ENCODE measurements around the gene CCDC174.
"Not testable (repeated sequence)": the region's sequence is repeated elsewhere in the genome, so short reads cannot be mapped to it uniquely, and the experiment has no call there.

CCDC174 gene

DNA sequence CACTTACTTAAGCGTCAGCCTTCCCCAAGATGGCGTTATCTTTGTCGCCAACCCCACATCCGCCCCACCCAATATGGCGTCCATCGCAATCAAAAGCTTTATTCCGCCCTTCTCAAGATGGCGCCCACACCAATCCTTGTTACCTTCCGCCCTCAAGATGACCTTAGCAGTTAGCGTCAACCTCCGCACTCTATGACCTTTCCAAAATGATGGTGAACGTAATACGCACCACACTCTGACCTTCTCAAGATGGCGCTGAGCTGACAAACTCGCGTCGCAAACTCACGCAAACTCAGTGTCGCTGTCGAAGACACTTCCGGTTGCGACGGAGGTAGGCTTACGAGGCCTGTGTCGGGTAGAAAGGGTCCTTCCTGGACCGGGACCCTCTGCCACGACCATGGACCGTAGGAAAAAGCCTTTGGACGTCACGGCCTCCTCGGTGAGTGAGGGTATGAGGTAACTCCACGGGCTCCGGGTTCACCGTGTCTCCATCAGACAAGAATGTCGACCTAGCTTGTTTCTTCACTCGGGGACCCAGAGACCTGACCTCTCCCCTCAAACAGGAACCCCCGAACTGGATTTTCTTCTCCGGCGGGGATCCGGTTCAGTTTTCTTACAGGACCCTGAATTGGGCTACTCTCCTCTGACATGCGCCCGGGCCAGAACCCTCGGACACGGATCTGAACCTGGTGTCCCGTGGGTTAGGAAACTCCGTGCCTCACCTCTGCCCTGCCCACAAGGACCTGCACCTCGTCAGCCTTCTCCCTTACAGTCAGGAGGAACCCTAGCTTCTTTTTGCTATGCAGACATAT is at the start of gene CCDC174:
Gene CCDC174 (plus strand): TSS at position 323 of the 812 bp plus-strand sequence. CDS start 75 bp downstream, at position 398.
- DNase-seq (ENCODE audit: low read depth in 2 of 2): peak; percentile 86 to 96

DNA sequence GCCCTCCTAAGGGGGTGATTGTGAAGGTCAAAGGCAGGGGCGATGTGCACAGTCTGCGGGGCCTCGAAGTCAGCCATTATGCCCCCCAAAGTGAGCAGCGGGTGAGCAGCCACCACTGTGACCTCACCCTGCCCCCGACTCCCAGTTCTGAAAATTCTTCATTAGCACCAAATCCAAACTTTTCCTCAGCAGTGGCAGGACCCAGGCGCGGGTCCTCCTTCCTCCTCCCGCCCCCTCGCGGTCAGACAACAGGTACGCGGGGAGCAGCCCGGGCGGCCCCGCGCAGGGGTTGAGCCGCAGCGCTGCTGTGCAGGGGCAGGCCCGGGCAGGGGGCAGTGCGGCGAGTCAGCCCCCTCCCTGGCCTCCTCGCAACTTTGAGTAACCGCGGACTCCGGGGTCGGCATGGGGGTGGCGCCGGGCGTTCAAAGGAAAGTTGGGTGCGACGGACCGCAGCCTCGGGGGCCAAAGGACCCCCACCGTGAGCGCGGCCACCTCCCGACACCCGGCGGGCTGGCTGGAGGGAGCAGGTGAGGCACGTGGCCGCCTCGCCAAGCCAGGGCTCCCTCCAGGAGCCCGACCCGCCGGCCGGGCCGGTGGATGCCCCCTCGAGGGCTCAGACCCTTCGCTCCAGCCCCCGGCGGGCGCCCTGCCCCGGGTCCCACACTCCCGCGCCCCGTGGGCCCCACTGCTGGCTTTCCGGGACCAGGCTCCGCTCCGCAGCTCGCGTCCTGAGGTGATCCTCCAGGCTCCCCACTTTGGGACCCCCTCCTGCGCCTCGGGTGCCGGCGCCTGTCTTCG is 49.4 kb upstream of the CCDC174 start:
- no peak for DNase-seq (ENCODE audit: low read depth in 2 of 2)

DNA sequence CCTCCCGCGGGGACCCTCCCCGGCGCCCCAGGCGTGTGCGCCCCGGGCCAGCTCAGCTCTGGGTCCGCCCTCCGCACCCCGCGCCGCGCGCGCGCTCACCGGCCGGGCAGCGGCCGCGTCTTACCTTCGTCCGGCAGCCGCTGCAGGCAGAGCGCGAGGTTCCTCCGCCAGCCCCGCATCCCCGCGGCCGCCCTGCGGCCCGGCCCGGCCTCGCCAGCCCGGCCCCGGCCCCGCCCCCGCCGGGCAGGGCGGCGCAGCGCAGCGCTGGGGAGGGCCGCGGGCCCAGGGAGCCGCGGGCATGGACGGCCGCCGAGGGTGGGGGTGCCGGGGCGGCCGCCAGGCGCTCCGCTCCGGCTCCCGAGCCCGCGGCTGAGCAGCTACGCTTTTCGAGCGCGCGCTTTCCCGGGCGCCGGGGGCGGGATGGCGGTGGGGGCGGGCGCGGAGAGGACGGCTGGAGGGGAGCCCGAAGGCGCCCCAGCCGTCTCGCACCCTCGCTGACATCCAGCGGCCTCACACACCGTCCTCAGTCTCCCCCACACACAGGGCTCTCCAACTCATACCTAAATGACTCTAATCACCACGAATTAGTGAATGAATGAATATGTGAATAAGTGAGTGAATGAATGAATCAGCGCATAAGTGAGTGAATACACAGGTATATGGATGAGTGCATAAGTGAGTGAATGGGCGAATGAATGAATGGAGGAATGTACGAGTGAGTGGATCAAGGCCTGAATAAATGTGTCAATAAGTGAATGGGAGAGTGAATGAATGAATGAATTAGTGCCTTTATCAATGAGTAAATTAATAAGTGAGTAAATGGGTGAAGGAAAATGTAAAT is 48.5 kb upstream of the CCDC174 start:
- no peak for DNase-seq (ENCODE audit: low read depth in 2 of 2)

DNA sequence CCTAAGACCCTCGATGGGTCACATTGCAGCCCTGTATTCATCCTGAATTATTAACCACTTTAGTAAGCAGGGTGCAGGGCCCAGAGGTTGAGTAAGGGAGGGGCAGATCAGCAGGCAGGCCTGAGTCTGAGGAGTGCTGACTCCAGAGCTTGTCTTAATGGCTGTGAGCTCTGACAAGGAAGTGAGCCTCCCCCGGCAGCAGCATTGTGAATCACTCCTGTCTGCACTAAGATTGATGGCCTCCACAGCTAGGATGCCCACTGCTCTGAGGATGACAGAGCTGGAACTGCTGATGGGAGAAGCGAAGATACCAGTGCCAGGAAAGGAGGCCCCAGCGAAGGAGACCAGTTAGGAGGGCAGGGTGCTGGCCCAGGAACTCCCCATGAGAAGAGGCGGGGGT is 46.5 kb upstream of the CCDC174 start:
- no peak for DNase-seq (ENCODE audit: low read depth in 2 of 2)

DNA sequence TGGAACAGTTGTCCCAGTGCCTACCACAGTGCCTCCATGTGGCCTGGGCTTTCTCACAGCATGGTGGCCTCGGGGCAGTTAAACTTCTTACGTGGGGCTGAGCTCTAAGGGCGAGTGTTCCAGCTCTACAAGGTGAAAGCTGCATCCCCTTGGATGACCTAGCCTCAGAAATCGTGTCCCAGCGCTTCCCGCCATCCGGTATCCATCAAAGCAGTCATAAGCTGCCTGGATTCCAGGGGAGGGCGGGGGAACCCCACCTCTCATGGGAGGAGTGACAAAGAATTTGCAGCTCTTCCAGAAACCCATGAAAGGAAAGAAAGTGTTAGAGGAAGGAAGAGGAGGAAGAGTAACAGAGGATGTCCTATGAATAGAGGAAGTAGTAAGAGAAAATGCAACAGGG is 45.8 kb upstream of the CCDC174 start:
- no peak for DNase-seq (ENCODE audit: low read depth in 2 of 2)

DNA sequence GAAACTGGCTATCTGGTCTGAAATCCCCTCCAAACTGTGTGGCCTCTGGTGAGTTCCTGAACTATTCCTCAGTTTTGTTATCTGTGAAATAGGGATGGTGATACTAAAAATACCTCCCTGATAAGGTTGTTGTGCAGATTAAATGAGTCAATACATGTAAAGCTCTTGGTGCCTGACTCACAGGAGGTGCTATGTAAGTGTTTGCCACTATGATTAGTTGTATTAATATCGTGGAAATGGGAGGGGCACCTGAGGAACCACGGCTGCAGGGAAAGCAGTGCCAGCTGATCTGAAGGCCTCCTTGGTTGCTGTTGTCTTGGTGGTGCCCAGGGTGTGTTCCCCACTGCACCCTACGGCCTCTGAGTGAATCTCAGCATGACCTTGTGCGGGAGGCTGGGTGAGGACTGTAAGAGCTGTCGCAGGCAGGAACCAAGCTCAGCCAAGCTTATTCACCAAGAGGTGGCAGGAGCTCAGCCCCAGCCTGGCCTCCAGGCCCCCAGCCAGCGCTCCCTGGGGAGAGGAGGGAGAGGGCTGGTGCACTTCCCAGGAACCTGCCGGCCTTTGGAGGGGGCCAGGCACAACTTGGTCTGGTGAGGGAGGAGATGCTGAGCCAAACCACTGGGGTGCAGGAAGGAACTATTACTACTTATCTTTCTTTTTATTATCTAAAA is 44.8 kb upstream of the CCDC174 start:
- no peak for DNase-seq (ENCODE audit: low read depth in 2 of 2)

DNA sequence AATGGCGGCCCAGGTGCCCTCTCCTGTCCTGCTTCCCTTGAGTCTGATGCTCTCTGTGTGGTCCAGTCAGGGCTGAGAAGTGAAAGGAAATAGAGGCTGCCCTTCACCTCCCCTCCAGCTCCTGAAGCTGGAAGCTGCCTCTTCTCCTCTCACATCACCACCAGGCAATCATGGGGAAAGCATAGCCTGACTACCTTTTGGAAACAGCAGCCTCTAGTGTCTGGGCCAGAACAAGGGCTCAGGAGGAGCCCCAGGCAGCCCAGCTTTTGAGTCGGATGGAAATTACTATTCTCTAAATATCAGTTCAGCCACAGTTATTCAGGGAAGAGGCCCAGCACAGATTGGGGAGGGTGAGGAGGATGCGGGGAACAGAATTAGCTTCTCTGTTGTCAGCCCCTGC is 43.3 kb upstream of the CCDC174 start:
- no peak for DNase-seq (ENCODE audit: low read depth in 2 of 2)

DNA sequence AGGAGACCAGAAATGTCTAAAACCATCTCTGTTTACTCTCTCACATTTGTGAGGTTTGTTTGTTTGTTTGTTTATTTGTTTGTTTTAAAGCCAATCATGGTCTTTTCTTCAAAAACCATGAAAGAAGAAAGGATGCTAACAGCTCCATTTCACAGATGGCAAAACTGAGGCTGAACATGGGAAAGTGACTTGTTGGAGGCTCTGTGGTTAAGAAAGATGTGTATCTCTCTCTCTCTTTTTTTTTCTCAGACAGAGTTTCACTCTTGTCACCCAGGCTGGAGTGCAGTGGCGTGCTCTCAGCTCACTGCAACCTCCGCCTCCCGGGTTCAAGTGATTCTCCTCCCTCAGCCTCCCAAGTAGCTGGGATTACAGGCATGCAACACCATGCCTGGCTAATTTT is 42.5 kb upstream of the CCDC174 start:
- not testable (repeated sequence) for DNase-seq (ENCODE audit: low read depth in 2 of 2)

DNA sequence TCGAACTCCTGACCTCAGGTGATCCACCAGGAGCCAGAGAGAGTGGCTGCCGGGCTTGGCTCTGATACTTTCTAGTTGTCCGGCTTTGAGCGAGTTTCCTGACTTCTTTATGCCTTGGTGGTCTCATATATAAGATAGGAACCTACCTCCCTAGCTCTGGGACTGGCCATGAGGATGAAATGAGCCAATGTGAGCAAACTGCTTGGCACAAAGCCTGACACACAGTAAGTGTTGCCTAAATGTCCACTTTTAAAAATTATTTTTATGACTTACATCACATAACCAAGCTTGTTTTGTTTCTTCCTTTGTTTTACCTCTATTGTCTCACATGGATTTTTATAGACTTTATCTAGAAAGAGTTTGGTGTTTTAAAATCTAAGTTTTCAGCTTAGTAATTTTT is 42.1 kb upstream of the CCDC174 start:
- DNase-seq (ENCODE audit: low read depth in 2 of 2): no peak

DNA sequence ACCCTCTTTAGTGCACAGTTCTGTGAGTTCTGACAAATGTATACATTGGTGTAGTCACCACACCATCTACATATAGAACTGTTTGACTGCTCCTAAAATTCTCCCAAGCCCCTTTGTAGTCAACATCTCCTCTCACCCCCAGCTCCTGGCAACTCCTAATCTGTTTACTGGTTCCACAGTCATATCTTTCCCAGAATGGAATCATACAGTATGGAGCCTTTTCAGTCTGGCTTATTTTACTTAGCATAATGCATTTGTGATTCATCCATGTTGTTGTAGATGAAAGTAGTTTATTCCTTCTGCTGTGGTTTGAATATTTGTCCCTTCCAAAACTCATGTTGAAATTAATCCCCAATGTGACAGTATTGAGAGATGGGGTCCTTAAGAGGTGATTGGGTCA is 41.6 kb upstream of the CCDC174 start:
- DNase-seq (ENCODE audit: low read depth in 2 of 2): no peak

DNA sequence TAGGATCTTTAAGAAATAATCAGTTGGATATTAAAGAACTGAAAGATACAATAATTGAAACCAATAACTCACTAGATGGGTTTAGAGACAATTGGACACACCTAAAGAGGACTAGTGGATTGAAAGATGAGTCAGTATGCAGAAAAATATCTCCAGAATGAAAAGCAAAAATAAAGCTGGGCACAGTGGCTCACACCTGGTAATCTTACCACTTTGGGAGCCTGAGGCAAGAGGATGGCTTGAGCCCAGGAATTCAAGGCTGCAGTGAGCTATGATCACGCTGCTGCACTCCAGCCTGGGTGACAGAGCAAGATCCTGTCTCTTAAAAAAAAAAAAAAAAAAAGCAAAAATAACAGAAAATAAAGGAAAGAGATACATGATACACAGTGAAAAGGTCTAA is 37.4 kb upstream of the CCDC174 start:
- no peak for DNase-seq (ENCODE audit: low read depth in 2 of 2)

DNA sequence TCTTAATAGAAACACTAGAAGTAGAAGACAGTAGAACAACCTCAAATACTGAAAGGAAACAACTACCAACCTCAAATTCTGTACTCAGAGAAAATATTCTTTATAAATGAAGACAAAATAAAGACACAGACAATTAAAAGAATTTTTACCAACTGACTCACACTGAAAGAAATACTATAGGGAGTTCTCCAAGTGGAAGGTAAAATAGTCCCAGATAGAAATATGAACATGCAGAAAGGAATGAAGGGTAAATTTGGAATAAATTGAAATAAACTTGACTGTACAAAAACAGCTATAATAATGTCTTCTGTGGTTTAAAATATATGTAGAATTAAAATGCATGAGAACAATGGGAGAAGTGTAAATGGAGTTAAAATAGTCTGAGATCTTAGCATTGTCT is 36.7 kb upstream of the CCDC174 start:
- DNase-seq (ENCODE audit: low read depth in 2 of 2): no peak

DNA sequence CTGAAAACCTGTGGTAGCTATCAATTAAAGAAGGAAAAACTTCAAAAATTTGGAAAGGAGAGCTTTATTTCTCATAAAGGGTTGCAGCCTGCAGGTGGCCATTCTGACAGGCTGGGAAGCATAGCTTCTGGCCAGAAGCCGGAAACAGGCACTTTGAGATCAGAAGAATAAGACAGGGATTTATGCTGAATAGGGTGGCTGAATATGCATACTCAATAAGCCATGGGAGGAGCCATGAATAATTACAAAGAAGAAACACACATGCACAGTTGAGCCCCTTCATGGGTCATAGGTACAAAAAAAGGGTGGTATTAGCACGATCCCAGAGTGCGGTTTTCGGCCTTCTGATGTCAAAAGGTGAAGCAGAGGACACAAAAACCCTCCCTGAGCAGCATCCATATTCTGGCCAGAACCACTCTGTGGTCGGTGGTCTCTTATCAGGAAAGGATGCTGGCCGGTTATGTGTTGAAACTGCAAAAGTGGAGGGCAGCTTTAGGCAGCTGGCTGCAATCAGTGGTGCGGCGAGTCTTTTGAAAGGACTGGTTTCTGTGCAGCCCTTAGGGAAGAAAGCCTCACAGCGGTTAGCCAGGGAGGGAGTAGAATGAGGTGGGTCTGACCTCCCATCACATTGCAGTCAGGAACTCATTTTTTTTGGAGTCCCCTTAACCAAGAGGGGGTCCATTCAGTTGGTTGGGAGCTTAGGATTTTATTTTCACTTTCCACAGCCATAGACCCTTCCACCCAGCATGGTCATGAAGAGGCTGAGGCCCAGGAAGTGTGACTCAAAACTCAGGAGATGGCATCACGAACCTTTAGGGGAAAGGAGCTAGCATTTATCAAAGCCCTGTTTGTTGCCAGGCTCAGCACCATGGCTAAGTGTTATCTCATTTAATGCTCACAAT is 34.7 kb upstream of the CCDC174 start:
- DNase-seq (ENCODE audit: low read depth in 2 of 2): no peak

DNA sequence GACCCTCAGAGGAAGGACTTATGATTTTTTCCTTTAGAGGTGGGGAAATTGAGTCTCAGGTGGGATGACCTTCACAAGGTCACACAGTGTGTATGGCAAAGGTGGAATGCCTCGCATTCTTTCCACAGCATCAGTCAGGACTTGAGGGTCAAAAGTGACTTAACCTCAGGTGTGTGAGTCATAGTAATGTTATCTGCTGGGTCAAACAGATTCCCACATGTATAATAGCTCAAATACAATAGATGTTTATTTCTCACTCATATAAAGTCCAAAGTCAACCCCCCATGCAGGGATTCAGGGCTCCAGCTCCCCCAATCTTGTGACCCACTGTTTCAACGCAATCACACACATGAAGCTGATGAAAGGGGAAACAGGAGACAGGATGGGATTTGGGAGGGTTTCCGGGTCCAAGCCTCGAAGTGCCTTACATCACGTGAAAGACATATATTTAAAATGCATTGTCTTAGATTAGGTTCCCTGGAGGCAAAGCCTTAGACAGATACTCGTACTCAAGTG is 34.0 kb upstream of the CCDC174 start:
- no peak for DNase-seq (ENCODE audit: low read depth in 2 of 2)

DNA sequence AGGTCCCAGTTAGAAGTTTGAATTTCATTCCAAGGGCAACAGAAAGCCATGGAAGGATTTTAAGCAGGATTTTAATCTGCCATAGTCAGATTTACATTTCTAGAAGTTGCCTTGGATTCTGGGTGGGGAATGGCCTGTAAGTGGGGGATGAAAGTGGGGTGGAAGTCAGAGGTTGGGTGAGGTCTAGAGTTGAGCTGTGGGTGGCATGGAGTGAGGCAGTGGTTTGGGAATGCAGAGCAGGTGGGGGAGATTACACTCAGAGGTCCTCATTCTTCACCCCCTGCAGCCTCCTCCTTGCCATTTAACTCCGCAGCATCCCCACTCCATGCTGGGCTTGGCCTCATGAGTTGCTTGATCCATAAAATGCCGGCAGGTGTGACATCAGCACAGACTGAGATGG is 32.0 kb upstream of the CCDC174 start:
- DNase-seq (ENCODE audit: low read depth in 2 of 2): no peak

DNA sequence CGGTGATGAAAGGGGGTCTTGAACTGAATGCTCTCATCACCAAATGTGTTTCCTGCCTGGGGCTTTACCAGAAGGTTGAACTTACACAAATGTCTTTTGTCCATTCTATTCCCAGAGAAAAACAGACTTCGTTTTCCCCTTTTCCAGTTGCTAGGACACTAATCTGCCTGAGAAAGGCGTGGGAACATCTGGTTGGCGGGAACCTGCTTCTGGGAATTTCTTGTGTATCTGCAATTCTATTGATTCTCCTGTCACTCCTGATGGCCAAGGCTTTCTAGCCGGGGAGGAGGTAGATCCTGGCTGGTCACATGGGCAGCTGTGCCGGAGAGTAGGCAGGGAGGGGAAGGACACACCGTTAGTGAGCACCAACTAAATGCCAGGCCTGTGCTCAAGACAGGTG is 31.1 kb upstream of the CCDC174 start:
- no peak for DNase-seq (ENCODE audit: low read depth in 2 of 2)

DNA sequence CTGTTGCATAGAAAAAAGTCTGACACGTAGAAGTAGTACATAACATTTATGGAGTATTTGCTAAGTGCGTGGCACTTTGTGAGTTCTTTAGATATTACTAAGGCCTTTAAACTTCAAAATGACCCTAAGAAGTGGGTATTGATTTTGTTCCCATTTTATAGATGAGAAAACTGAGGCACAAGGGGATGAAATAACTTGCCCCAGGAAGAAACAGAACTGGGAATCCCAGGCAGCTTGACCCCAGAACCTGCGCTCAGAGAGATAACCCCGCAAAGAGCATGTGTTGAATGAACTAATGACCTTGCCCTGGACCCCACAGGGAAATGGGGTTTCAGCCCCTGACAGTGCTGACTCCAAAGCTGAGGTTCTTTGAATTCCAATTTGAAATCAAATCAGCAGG is 30.5 kb upstream of the CCDC174 start:
- DNase-seq (ENCODE audit: low read depth in 2 of 2): no peak

DNA sequence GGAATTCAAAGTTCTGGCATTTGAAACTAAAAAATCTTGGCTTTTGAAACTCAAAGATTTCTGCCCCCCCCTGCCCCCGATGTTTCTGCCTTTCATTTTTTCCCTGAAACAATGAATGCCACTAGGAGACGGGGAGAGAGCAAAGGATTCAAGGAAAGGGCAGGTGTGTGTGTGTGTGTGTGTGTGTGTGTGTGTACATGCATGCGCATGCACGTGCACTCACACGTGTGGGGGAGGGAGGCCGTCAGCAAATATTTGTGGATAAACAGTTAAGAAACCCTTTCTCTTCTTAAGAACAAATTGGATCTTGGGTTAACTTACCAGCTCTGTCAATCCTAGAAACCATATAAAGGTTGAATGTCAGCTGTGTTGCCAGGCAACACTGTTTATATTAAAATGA is 29.2 kb upstream of the CCDC174 start:
- DNase-seq (ENCODE audit: low read depth in 2 of 2): no peak

DNA sequence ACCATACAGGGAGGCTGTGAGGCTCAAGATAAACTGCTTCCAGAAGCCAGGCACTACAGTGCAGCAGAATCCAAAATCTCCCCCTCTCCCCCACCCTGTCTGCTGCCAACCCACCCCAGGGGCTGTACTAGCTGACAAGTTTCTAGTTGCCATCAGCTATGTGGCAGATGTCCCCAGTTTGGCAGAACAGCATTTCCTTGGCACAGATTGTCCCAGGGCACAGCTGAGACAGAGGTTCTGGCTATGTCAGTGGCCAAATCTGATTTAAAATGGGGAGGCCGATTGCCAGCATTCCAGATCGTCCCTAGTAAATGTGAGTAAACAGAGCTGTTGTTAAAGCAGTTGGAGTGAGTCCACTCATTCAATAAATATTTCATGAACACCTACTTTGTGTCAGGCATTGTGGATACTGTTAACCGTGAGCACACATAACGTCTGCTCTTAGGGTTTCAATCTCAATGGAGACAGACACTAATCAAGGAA is 28.0 kb upstream of the CCDC174 start:
- no peak for DNase-seq (ENCODE audit: low read depth in 2 of 2)

DNA sequence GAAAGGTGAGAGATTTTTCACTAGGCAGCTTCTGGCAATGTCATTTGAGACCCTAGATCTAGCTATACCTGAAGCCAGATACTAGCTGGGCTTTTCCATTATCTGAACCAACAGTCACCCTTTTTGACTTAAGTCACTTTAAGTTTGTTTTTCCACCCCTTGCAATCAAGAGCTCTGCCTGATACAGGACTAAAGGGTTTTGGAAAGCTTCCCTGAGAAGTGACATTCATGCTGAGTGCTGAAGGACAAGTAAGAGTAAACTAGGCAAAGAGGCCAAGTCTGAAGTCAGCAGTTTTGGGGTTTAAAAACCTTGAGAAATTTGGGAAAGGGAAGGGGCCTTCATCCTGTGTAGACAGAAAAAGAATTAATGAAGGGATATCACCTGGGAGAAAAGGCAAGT is 27.1 kb upstream of the CCDC174 start:
- no peak for DNase-seq (ENCODE audit: low read depth in 2 of 2)

All from stimulated activated CD8-positive, alpha-beta memory T cell treated with anti-CD3 and anti-CD28 coated beads, Interleukin-7, amount 100 ng/mL, for 4 hours (primary cell).